HG03520 (cell line): Measurements from ENCODE around the gene MBNL1.
"Not testable (repeated sequence)": the region's sequence is repeated elsewhere in the genome, so short reads cannot be mapped to it uniquely, and the experiment has no call there.

Experiments used
- ATAC-seq: cut with Tn5 transposase; IDR thresholded peaks from one replicate; pipeline ENCODE4 v1.9.1; 2021; ENCODE audit warnings: mild to moderate bottlenecking, moderate library complexity; ENCODE audit not compliant: unreplicated experiment

The MBNL1 gene

GRCh38 chr3:152436707-152437590 is 168.2 kb downstream of the MBNL1 start:
- no peak for ATAC-seq

GRCh38 chr3:152438181-152438580 is 169.5 kb downstream of the MBNL1 start:
- ATAC-seq: no peak

- no peak for ATAC-seq
Observed at GRCh38 chr3:152438706-152439105, 170.0 kb downstream of the MBNL1 start.

DNA sequence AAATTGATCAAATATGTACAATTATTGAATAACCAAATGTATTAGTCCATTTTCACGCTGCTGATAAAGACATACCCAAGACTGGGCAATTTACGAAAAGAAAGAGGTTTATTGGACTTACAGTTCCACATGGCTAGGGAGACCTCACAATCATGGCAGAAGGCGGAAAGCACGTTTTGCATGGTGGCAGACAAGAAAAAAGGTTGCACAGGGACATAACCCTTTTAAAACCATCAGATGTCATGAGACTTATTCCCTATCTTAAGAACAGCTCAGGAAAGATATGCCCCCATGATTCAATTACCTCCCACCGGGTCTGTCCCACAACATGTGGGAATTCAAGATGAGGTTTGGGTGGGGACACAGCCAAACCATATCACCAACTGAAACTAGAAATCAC is 171.5 kb downstream of the MBNL1 start:
- ATAC-seq: not testable (repeated sequence)

- no peak for ATAC-seq
Observed at GRCh38 chr3:152443212-152444023, 174.7 kb downstream of the MBNL1 start.

GRCh38 chr3:152444029-152444641 is 175.4 kb downstream of the MBNL1 start:
- ATAC-seq: no peak

DNA sequence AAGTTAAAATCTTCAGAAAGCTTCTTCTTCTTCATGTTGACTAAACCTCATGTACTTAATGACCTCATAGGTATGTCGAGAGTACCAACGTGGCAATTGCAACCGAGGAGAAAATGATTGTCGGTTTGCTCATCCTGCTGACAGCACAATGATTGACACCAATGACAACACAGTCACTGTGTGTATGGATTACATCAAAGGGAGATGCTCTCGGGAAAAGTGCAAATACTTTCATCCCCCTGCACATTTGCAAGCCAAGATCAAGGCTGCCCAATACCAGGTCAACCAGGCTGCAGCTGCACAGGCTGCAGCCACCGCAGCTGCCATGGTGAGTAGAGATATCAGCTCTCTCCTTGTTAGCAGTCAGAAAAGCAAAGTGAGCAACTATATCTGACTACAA is 176.5 kb downstream of the MBNL1 start:
- ATAC-seq: no peak

GRCh38 chr3:152446495-152446894 is 177.8 kb downstream of the MBNL1 start:
- ATAC-seq: no peak

DNA sequence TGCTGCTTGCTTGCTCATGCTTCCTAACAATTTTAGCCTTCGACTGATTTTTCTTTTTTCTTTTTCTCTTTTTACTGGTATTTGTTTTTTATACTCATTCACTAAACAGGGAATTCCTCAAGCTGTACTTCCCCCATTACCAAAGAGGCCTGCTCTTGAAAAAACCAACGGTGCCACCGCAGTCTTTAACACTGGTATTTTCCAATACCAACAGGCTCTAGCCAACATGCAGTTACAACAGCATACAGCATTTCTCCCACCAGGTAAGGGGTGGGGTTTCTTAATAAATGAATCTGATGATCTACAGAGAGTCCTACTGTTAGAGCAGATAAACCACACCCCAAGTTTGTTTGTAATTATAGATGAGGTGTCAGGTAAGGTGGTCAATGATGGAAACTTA is 178.8 kb downstream of the MBNL1 start:
- ATAC-seq: no peak

DNA sequence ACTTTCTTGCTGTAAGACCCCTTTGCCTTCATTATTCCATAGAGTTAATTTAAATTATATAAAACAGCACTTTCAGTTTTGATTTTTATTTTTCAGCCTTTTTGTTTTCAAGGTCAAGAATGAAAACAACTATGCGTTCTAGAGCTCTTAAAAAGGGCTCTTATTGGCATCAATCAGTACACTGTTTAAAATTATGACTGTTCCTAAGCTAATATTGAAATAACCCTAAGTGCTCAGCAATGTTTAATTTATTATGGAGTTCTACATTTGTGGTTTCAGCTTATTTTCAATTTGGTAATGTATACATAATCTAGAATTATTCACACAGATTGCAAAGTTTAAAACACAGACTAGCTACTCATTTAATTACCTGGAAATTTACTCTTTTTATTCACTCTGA is 179.4 kb downstream of the MBNL1 start:
- no peak for ATAC-seq

GRCh38 chr3:152452318-152452717 is 183.6 kb downstream of the MBNL1 start:
- ATAC-seq: no peak

- no peak for ATAC-seq
Observed at GRCh38 chr3:152454076-152454875, 185.5 kb downstream of the MBNL1 start.

GRCh38 chr3:152455989-152456388 is 187.3 kb downstream of the MBNL1 start:
- no peak for ATAC-seq

DNA sequence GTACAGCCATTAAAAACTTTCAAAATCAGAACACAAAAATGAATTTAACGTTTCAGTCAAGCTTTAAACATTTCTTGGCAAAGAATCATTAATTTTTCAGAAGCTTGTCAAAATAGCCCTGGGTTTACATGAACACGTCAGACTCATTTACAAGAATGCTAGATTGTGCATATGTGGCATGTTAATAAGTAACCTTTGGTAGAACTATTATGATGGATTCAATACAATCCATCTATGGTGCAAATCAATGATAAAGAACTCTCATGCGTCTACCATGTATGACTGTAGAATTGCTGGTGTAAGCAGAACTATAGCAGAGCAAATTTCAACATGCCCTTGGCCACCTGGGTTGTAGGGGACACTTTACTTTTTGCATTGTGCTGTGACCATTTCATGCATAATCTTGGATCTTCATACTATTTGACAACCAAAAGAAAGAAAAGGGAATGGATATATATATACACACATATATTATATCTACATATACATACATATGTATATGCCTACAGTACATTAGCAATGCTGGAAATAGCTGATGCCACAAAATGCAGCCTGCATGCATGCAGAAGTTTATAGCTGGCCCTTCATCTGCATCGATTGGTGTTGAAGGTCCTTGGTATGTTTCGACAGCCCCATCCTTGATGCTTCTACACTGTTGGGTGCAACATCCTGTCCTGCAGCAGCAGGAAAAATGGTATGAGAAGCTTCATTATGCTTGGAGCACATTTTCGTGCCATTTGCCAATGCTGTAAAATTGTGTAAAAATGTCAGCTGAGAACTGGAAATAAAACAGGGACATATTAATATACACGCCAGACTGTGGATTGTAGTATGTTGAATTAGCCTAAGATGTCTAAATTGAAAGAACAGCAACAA is 189.0 kb downstream of the MBNL1 start:
- no peak for ATAC-seq

DNA sequence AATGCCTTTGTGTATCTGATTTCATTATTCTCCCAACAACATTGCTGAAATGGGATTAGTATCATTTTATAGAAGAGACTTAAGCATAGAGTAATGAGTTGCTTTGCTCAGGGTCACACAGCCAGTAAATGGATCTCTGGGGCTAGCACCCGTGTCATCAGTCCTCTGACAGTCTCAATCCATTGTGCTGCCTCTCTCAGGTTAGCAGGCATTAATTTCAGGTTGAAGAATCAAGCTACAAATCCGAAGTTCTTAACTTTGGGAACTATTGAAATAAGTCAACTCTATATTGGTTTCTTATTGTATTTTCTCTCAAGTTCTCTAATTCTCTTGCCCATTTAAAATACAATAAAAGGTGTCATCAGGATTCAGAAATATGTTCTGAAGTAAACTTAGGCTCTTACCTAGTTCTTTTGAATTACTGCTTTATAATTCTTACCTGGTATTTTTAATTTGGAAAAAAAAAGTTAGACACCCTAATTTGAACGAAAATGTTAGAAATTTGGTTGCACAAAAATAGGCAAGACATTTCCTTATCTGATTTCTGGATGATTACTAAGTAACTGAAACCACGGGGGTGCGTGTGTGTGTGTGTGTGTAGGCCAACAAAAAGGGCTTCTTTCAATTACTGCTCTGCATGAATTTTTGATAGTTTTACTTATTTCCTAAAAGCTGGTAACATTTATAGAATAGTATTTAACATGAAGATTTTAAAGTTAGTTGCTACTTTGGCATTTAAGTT is 189.8 kb downstream of the MBNL1 start:
- no peak for ATAC-seq

GRCh38 chr3:152459118-152459515 is 190.4 kb downstream of the MBNL1 start:
- ATAC-seq: no peak

GRCh38 chr3:152459572-152459971 is 190.8 kb downstream of the MBNL1 start:
- ATAC-seq: no peak

DNA sequence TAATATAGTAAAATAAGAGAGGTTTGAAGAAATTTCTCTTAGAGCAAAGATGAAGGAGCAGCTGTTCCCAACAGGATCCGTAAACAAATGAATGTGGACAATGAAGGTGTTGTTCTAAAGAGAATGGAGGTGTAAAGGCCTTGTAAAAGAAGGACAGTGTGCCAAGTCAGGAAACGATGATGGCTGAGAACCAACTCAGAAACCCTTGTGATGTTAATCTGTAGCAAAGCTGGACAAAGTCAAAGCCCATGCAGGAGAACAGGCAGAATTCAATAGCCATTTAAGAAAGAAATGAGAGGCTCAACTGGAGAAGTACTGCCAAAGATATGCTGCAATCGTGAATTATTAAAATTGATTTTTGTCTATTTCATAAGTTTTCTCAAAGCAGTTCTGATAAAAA is 192.2 kb downstream of the MBNL1 start:
- no peak for ATAC-seq

GRCh38 chr3:152461460-152461859 is 192.7 kb downstream of the MBNL1 start:
- no peak for ATAC-seq
